ENCODE measurements around the gene IGSF9.

- TF ChIP-seq EZH2phosphoT487 (conservative IDR thresholded peaks at IDR 0.05; ENCODE audit: low read length) (no peak), CTCF (IDR thresholded peaks at IDR 0.05; ENCODE audit: insufficient read depth, low read length, poor library complexity, severe bottlenecking) (no peak)
These were observed 36.9 kb upstream of the IGSF9 start for GRCh38 chr1:159982280-159982679.

Measured in SU-DHL-6 (cell line).